CD14-positive monocyte (primary cell): ENCODE measurements around the gene P4HA2. TPM values are rescaled to one million over a fixed set of nuclear protein-coding genes. Genes with fewer than 3 reads are reported as not detected.

Experiments used
- DNase-seq, 3 donors: peaks; one replicate each; pipeline ENCODE4 v3.0.0-alpha.2; 2011 to 2022
- H2AFZ ChIP-seq: 2 replicates; pipeline ENCODE4 v1.6.0; 2012; ENCODE audit warnings: mild to moderate bottlenecking, low read depth, low read length, inconsistent platforms; ENCODE audit not compliant: insufficient read depth, poor library complexity, severe bottlenecking
- H3K27ac ChIP-seq, 2 donors: 1 replicate in 1 of 2; 2 replicates in 1 of 2; pipeline ENCODE4 v1.5.1; 2012 to 2013; ENCODE audit warnings: low read length in 2 of 2, control low read depth in 1 of 2, inconsistent platforms in 1 of 2, low read depth in 1 of 2, mild to moderate bottlenecking in 1 of 2
- H3K27me3 ChIP-seq, 2 donors: one replicate each; pipeline versions ENCODE4 v1.6.0 to v1.6.1; 2011 to 2013; ENCODE audit warnings: low read length in 2 of 2; ENCODE audit not compliant: control insufficient read depth in 2 of 2, insufficient read depth in 2 of 2
- H3K36me3 ChIP-seq, 2 donors: replicated peaks in 1 of 2; 1 replicate in 1 of 2; 2 replicates in 1 of 2; pipeline versions ENCODE4 v1.5.1 to v1.6.1; 2012 to 2013; ENCODE audit warnings: low read length in 2 of 2, control low read depth in 1 of 2, inconsistent platforms in 1 of 2, mild to moderate bottlenecking in 1 of 2; ENCODE audit not compliant: insufficient read depth in 2 of 2, control insufficient read depth in 1 of 2
- H3K4me1 ChIP-seq, 2 donors: 1 replicate in 1 of 2; 2 replicates in 1 of 2; pipeline versions ENCODE4 v1.5.1 to v1.6.1; 2012 to 2013; ENCODE audit warnings: low read length in 2 of 2, control low read depth in 1 of 2, inconsistent platforms in 1 of 2, mild to moderate bottlenecking in 1 of 2, moderate library complexity in 1 of 2; ENCODE audit not compliant: insufficient read depth in 2 of 2, control insufficient read depth in 1 of 2
- H3K4me2 ChIP-seq: replicated peaks from 2 replicates; pipeline ENCODE3; 2012; ENCODE audit warnings: low read length, moderate library complexity, mild to moderate bottlenecking; ENCODE audit not compliant: poor library complexity, severe bottlenecking; ENCODE audit errors: extremely low read depth
- H3K4me3 ChIP-seq, 3 experiments: fragments of 200-600 bp in 1 of 3; sonication (generic) in 1 of 3; replicated peaks in 1 of 3; 1 replicate in 2 of 3; 2 replicates in 1 of 3; pipeline ENCODE4 v1.5.1; 2011 to 2013; ENCODE audit warnings: low read length in 3 of 3, mild to moderate bottlenecking in 3 of 3, control low read depth in 2 of 3, low read depth in 2 of 3, inconsistent platforms in 1 of 3, moderate library complexity in 1 of 3
- H3K79me2 ChIP-seq: 2 replicates; pipeline ENCODE4 v1.6.0; 2012; ENCODE audit warnings: mild to moderate bottlenecking, control low read depth, inconsistent platforms, low read length, moderate library complexity; ENCODE audit not compliant: insufficient read depth
- H3K9ac ChIP-seq: 2 replicates; pipeline ENCODE4 v1.6.0; 2017; ENCODE audit warnings: low read length, mild to moderate bottlenecking; ENCODE audit not compliant: insufficient read depth, poor library complexity, severe bottlenecking
- H3K9me3 ChIP-seq, 2 donors: replicated peaks in 1 of 2; 1 replicate in 1 of 2; 2 replicates in 1 of 2; pipeline versions ENCODE4 v1.5.1 to v1.6.1; 2012 to 2013; ENCODE audit warnings: low read length in 2 of 2, control low read depth in 1 of 2; ENCODE audit not compliant: control insufficient read depth in 1 of 2, insufficient read depth in 1 of 2
- H4K20me1 ChIP-seq: 2 replicates; pipeline ENCODE4 v1.6.0; 2012; ENCODE audit warnings: mild to moderate bottlenecking, low read length, control low read depth, moderate library complexity; ENCODE audit not compliant: insufficient read depth
- H3K27ac Mint-ChIP-seq, 7 donors: one replicate each; pipeline ENCODE4 v1.8.0; 2020; ENCODE audit warnings: mild to moderate bottlenecking in 7 of 7, mixed read lengths in 7 of 7, moderate library complexity in 6 of 7, inconsistent platforms in 2 of 7
- H3K27me3 Mint-ChIP-seq, 3 donors: one replicate each; pipeline ENCODE4 v1.8.0; 2021 to 2022; ENCODE audit warnings: low read depth in 3 of 3, mild to moderate bottlenecking in 3 of 3, mixed read lengths in 3 of 3, moderate library complexity in 3 of 3, inconsistent platforms in 1 of 3
- H3K36me3 Mint-ChIP-seq, 2 donors: one replicate each; pipeline ENCODE4 v1.8.0; 2020; ENCODE audit warnings: mixed read lengths in 2 of 2, inconsistent platforms in 1 of 2, mild to moderate bottlenecking in 1 of 2
- H3K4me1 Mint-ChIP-seq: one replicate; pipeline ENCODE4 v1.8.0; 2020; ENCODE audit warnings: mild to moderate bottlenecking, mixed read lengths
- H3K4me3 Mint-ChIP-seq, 2 donors: one replicate each; pipeline ENCODE4 v1.8.0; 2020; ENCODE audit warnings: mild to moderate bottlenecking in 2 of 2, mixed read lengths in 2 of 2, moderate library complexity in 1 of 2
- H3K9me3 Mint-ChIP-seq, 7 donors: one replicate each; pipeline ENCODE4 v1.8.0; 2020 to 2022; ENCODE audit warnings: mixed read lengths in 7 of 7, mild to moderate bottlenecking in 6 of 7, moderate library complexity in 6 of 7, inconsistent platforms in 2 of 7
- WGBS: methylation state at CpG from one replicate; pipeline ENCODE4 v1.1.5; 2013; ENCODE audit warnings: missing lambda C conversion rate; ENCODE audit not compliant: insufficient coverage; 5-methylcytosine and 5-hydroxymethylcytosine counted together
- intact Hi-C, 2 donors: fragments of 100-400 bp; cut with micrococcal nuclease; formaldehyde crosslinking; loops; one replicate each; pipeline versions ENCODE4 v1.15.0 to v1.15.1; 2023
- polyA plus RNA-seq, 3 donors: library from polyadenylated mRNA; depleted of rRNA in 1 of 3; unstranded in 2 of 3; stranded (reverse) in 1 of 3; fragments of 300-500 nt in 2 of 3; fragments of >200 nt in 1 of 3; fragmentation: Illumina TruSeq in 2 of 3; gene quantifications; 1 replicate in 2 of 3; 2 replicates in 1 of 3; pipeline ENCODE4 v1.2.3, GENCODE V29; 2012 to 2021
- TF ChIP-seq, protein P1 (sequence below): fragments of 200-600 bp; IDR thresholded peaks from one replicate; pipeline ENCODE4 v1.8.0; 2022; ENCODE audit warnings: antibody characterized with exemption, mild to moderate bottlenecking

The P4HA2 gene
- polyA plus RNA-seq, 3 donors = 0.12 to 0.99 (median 0.45) TPM

DNA sequence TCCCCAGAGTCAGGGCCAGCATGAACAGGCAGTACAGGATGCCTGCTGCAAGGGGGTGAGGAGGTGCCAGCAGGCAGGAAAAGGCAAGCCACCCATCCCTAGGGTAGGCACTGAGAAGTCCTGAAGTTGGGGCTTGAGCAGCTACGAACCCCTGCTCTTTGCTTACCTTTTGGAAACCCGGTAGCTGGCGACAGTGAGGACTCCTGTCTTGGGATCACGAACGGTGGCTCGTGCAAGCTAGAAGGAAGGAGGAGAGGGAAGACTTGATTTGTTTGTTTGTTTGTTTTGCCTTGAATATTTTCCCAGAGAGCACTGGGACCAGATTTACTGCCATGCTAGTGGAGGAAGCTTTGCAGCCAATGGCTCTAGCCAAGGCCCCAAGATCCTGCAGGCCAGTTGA lies 23.7 kb downstream of the P4HA2 start:
- Histone ChIP-seq H3K79me2 (no peaks in the 10 kb centered on the region), H3K27me3 (no peaks in the 10 kb centered on the region), H3K4me1 (no peaks in the 10 kb centered on the region), H3K36me3 (no peaks in the 10 kb centered on the region), H3K9me3 (no peaks in the 10 kb centered on the region), H3K27ac (no peak overlapping the region), H3K4me2 (no peak overlapping the region), H2AFZ (no peak overlapping the region), H3K9ac (no peak overlapping the region), H4K20me1 (no peaks in the 10 kb centered on the region), H3K4me3 (no peak overlapping the region)
- H3K9me3 Mint-ChIP-seq = peaks cover 0 to 2% (median 0%) of the 10 kb centered on the region in 7 donors
- no peak overlapping the region for H3K4me3 Mint-ChIP-seq
- TF ChIP-seq, protein P1, sequence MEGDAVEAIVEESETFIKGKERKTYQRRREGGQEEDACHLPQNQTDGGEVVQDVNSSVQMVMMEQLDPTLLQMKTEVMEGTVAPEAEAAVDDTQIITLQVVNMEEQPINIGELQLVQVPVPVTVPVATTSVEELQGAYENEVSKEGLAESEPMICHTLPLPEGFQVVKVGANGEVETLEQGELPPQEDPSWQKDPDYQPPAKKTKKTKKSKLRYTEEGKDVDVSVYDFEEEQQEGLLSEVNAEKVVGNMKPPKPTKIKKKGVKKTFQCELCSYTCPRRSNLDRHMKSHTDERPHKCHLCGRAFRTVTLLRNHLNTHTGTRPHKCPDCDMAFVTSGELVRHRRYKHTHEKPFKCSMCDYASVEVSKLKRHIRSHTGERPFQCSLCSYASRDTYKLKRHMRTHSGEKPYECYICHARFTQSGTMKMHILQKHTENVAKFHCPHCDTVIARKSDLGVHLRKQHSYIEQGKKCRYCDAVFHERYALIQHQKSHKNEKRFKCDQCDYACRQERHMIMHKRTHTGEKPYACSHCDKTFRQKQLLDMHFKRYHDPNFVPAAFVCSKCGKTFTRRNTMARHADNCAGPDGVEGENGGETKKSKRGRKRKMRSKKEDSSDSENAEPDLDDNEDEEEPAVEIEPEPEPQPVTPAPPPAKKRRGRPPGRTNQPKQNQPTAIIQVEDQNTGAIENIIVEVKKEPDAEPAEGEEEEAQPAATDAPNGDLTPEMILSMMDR = no peak
- H3K4me1 Mint-ChIP-seq = peaks cover 4% of the 10 kb centered on the region
- DNase-seq = no peak
- 99% methylated on average over 6 of the region's 6 CpGs for WGBS
- H3K27me3 Mint-ChIP-seq = peaks cover 2 to 6% (median 4%) of the 10 kb centered on the region in 3 donors
- intact Hi-C loops = no loop called here
- H3K36me3 Mint-ChIP-seq = no peaks in the 10 kb centered on the region
- H3K27ac Mint-ChIP-seq = no peak overlapping the region

DNA sequence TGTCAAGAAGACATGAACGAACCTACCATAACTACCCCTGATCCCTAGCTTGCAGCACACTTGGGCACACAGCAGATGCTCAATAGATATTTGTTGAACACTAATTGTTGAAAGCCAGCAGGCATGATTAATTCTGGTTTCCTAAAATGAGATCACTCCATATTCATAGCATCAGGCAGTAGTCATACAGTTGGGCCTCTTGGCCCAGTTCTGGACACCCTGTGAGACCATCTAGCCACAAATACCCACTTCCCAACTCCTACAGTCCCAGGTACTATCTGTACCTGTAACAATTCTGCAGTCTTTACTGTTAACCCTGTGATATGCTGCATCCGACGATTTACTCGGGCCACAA lies 24.2 kb downstream of the P4HA2 start:
- H3K4me3 Mint-ChIP-seq = no peak overlapping the region
- Histone ChIP-seq H4K20me1 (no peaks in the 10 kb centered on the region), H3K9me3 (no peaks in the 10 kb centered on the region), H3K9ac (no peak overlapping the region), H3K79me2 (no peaks in the 10 kb centered on the region), H3K27ac (no peak overlapping the region), H2AFZ (no peak overlapping the region), H3K4me3 (no peak overlapping the region), H3K4me2 (no peak overlapping the region), H3K36me3 (no peaks in the 10 kb centered on the region), H3K27me3 (no peaks in the 10 kb centered on the region), H3K4me1 (no peaks in the 10 kb centered on the region)
- intact Hi-C loops = no loop called here
- TF ChIP-seq, protein P1 = no peak
- H3K27me3 Mint-ChIP-seq = peaks cover 2 to 6% (median 4%) of the 10 kb centered on the region in 3 donors
- peaks cover 3% of the 10 kb centered on the region for H3K4me1 Mint-ChIP-seq
- no peak overlapping the region for H3K27ac Mint-ChIP-seq
- WGBS = 100% methylated on average over 1 of the region's 4 CpGs
- H3K9me3 Mint-ChIP-seq = peaks cover 0 to 2% (median 0%) of the 10 kb centered on the region in 7 donors
- DNase-seq = no peak
- H3K36me3 Mint-ChIP-seq = no peaks in the 10 kb centered on the region
